HFF-Myc (cell line): ENCODE measurements around the gene TOGARAM2.

Source experiments
- DNase-seq: peaks from one replicate; pipeline ENCODE4 v3.0.0-alpha.2; 2011; ENCODE audit warnings: low read depth; ENCODE audit errors: extremely low read depth
- H3K4me3 ChIP-seq: replicated peaks from 2 replicates; pipeline ENCODE4 v1.5.1; 2011; ENCODE audit warnings: low read depth, mild to moderate bottlenecking, control low read depth, low read length
- TF ChIP-seq, protein P1 (sequence below): IDR thresholded peaks from 2 replicates; pipeline ENCODE4 v1.5.1; 2012; ENCODE audit warnings: mild to moderate bottlenecking, low read depth, low read length, control low read depth; ENCODE audit errors: missing control alignments

TOGARAM2 gene

DNA sequence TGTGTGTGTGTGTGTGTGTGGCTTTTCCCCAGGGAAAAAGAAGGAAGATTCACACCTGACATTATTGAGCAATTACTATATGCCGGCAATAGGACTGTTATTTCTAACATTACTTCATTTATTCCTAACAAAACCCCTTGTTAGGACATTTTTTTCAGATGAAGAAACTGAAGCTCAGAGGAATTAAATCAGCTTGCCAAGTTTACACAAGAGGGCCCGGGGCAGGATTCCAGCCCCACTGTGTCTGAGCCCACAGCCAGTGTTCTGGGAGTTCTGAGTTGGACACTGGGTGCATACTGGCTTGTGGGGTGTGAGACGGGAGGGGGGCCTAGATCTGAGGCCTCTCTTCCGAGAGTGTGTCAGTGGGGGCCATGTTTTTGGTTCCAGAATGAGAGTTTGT, 9.9 kb downstream of the TOGARAM2 start:
- no peak overlapping the region for H3K4me3 ChIP-seq
- TF ChIP-seq, protein P1, sequence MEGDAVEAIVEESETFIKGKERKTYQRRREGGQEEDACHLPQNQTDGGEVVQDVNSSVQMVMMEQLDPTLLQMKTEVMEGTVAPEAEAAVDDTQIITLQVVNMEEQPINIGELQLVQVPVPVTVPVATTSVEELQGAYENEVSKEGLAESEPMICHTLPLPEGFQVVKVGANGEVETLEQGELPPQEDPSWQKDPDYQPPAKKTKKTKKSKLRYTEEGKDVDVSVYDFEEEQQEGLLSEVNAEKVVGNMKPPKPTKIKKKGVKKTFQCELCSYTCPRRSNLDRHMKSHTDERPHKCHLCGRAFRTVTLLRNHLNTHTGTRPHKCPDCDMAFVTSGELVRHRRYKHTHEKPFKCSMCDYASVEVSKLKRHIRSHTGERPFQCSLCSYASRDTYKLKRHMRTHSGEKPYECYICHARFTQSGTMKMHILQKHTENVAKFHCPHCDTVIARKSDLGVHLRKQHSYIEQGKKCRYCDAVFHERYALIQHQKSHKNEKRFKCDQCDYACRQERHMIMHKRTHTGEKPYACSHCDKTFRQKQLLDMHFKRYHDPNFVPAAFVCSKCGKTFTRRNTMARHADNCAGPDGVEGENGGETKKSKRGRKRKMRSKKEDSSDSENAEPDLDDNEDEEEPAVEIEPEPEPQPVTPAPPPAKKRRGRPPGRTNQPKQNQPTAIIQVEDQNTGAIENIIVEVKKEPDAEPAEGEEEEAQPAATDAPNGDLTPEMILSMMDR, result no peak
- DNase-seq, result no peak

- no peak overlapping the region for H3K4me3 ChIP-seq
- no peak for DNase-seq
- TF ChIP-seq, protein P1, result no peak
These were observed 10.4 kb downstream of the TOGARAM2 start for GRCh38 chr2:28991460-28991859.

DNA sequence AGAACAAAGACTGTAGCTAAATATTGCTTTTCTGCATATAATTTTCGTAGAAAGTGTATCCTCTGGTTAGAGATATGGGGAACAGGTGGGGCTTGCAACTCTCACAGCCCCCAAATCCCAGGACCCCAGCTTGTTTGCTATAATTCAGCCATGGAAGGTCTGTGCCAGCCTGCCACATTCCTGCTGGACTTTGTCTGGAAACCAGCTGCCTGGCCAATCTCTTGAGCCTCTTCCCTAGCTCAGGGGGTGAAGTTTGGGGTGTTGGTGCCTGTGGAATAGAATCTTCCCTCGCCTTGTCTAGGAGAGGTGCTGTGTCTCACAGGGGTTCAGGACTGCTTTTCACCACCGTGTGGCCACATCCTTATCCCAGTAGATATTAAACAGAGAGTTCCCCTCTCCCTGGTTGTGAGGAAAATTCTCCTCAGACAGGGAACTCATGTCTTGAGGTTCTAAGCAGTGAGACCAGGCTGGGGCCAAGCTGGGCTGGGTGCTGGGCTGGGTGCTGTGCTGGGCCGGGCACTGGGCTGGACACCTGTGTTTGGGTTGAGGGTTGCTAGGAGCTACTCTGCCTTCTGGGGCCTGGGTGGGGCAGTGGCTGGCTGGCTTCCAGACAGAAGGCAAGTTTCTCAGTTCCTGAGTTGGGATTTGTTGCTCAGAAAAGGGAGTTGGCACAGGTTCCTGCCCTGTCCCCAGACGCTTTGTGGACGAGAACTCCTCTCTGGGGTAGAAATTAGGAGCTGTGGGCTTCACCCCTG, 12.3 kb downstream of the TOGARAM2 start:
- TF ChIP-seq, protein P1, result no peak
- no peak for DNase-seq
- no peak overlapping the region for H3K4me3 ChIP-seq

- TF ChIP-seq, protein P1, result no peak
- no peak overlapping the region for H3K4me3 ChIP-seq
These were observed 13.0 kb downstream of the TOGARAM2 start for GRCh38 chr2:28994074-28994473.

GRCh38 chr2:28994679-28995078, 13.6 kb downstream of the TOGARAM2 start:
- TF ChIP-seq, protein P1, result no peak

More at GRCh38 chr2:28994074-28994473, 13.0 kb downstream of the TOGARAM2 start:
- DNase-seq, result no peak

GRCh38 chr2:28995765-28996750, 15.0 kb downstream of the TOGARAM2 start:
- DNase-seq, result no peak
- no peak overlapping the region for H3K4me3 ChIP-seq
- TF ChIP-seq, protein P1, result no peak

More at GRCh38 chr2:28994679-28995078, 13.6 kb downstream of the TOGARAM2 start:
- no peak overlapping the region for H3K4me3 ChIP-seq
- DNase-seq, result no peak
